Activated T-helper 1 cell treated with anti-CD3 and anti-CD28 coated beads, Interleukin-12 subunit alpha, Interleukin-12 subunit beta, Interleukin-2, Interleukin-4 antibody, amounts not matched to agents 30 ng/mL and 10 ng/mL and 1 ng/mL, durations not matched to agents 14 hours and 24 hours and 36 hours (primary cell): ENCODE data around the gene DNAAF5. TPM values are rescaled to one million over a fixed set of nuclear protein-coding genes. Genes with fewer than 3 reads are reported as not detected.

Experiments
- DNase-seq: peaks from one replicate; pipeline ENCODE4 v3.0.0; 2021; ENCODE audit warnings: low spot score
- H3K27ac Mint-ChIP-seq: one replicate; pipeline ENCODE4 v1.8.0; 2021; ENCODE audit warnings: mild to moderate bottlenecking, mixed read lengths
- H3K27me3 Mint-ChIP-seq: one replicate; pipeline ENCODE4 v1.8.0; 2022; ENCODE audit warnings: mild to moderate bottlenecking, moderate library complexity, mixed read lengths; ENCODE audit not compliant: insufficient read depth
- H3K36me3 Mint-ChIP-seq: one replicate; pipeline ENCODE4 v1.8.0; 2021; ENCODE audit warnings: low read depth, mixed read lengths
- H3K4me1 Mint-ChIP-seq: one replicate; pipeline ENCODE4 v1.8.0; 2021; ENCODE audit warnings: low read depth, mixed read lengths
- H3K4me3 Mint-ChIP-seq: one replicate; pipeline ENCODE4 v1.8.0; 2021; ENCODE audit warnings: mild to moderate bottlenecking, moderate library complexity, mixed read lengths
- H3K9me3 Mint-ChIP-seq: one replicate; pipeline ENCODE4 v1.8.0; 2021; ENCODE audit warnings: mixed read lengths
- intact Hi-C: fragments of 100-400 bp; cut with micrococcal nuclease; formaldehyde crosslinking; loops from one replicate; pipeline ENCODE4 v1.15.1; 2024
- total RNA-seq: library from RNA; stranded (reverse); gene quantifications from 2 replicates; pipeline ENCODE4 v1.2.3, GENCODE V29; 2022

DNAAF5 gene
- total RNA-seq, 1 donor from 2014 or later: 42.7 TPM

DNA sequence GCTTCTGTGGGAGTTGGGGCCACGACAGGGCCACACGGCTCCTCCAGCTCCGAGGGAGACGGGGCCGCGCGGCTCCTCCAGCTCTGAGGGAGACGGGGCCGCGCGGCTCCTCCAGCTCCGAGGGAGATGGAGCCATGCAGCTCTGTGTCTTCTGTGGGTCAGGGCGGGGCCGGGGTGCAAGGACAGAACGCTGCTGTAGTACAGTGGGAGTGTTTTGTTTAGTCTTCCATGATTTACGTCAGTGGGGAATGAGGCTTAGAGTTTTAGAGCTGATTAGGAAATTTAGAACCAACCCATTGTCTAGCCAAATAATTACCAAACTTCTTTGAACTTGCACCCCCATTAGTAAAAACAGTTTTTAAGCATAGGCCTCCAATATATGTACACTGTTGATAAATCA is 33.5 kb downstream of the DNAAF5 start:
- Mint-ChIP-seq H3K4me3 (no peak overlapping the region), H3K27ac (no peak overlapping the region), H3K36me3 (peaks cover 21% of the 10 kb centered on the region), H3K4me1 (no peaks in the 10 kb centered on the region), H3K27me3 (no peaks in the 10 kb centered on the region), H3K9me3 (no peaks in the 10 kb centered on the region)
- intact Hi-C loops: no loop called here
- no peak for DNase-seq

DNA sequence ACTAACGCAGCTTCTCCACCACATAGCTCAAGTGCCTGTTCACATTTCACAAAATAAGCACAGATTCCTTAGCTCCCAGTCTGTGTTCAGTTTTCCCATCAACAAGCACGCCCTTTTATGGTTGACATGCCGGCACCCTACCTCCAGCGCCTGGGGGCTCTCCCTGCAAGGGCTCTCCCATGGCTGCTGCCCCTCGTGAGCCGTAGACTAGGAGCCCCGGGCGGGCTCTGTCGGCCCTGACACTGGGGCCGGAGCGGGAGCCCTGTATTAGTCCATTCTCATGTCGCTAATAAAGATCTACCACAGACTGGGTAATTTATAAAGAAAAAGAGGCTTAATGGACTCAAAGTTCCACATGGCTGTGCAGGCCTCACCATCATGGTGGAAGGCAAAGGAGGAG is 34.6 kb downstream of the DNAAF5 start:
- peaks cover 20% of the 10 kb centered on the region for H3K36me3 Mint-ChIP-seq
- no peak overlapping the region for H3K27ac Mint-ChIP-seq
- no peak for DNase-seq
- no peaks in the 10 kb centered on the region for H3K27me3 Mint-ChIP-seq
- H3K4me1 Mint-ChIP-seq: no peaks in the 10 kb centered on the region
- no peak overlapping the region for H3K4me3 Mint-ChIP-seq
- intact Hi-C loops: no loop called here
- no peaks in the 10 kb centered on the region for H3K9me3 Mint-ChIP-seq

DNA sequence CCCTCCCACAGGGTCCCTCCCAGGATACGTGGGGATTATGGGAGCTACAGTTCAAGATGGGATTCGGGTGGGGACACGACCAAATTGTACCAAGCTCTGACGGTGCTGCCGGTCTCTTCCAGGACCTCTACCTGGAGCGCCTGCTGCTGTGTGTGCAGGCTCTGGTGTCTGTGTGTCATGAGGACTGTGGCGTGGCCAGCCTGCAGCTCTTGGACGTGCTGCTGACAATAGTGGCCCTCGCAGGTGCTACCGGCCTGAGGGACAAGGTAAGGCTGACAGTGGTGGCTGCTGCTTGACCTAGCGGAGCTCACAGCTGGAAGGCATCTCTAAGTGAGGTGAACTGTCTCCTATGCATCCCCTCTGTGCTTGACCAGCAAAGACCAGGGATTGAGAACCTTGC is 35.1 kb downstream of the DNAAF5 start:
- Mint-ChIP-seq H3K36me3 (peaks cover 22% of the 10 kb centered on the region), H3K4me1 (no peaks in the 10 kb centered on the region), H3K27ac (no peak overlapping the region), H3K4me3 (no peak overlapping the region), H3K27me3 (no peaks in the 10 kb centered on the region), H3K9me3 (no peaks in the 10 kb centered on the region)
- DNase-seq: no peak
- intact Hi-C loops: no loop called here

DNA sequence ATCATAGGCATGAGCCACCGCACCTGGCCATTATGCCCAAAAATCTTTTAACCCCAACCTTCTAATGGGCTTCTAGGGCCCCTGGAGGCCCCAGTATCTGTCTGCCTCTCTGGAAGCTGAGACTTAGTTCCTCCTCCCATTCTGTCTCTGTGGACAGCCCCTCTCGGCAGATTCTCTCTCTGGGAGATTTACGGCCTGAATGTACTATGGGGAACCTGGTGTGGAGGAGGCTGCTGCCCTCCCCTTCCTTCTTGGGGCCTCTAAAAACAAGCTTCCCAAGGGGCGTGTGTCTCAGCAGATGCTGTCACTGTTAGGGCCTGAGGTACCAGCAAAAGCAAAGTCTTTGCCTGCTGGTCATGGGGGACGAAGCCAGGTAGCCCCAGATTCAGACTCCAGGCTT is 36.4 kb downstream of the DNAAF5 start:
- H3K36me3 Mint-ChIP-seq: peaks cover 20% of the 10 kb centered on the region
- no peak for DNase-seq
- H3K27ac Mint-ChIP-seq: no peak overlapping the region

DNA sequence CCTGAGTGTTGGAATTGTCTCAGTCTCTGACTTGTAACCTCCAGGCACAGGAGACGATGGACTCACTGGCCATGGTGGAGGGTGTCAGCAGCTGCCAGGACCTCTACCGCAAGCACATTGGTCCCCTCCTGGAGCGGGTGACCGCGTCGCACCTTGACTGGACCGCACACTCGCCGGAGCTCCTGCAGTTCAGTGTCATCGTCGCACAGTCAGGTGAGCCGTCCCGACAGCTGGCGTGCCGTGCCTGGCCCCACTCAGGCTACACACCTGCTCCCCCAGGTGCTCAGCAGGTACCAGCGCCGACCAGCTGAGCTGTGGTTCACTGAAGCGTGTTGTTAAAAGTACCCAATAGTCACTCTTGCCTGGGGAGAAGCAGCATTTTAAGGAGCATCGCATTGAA is 37.3 kb downstream of the DNAAF5 start:
- H3K27me3 Mint-ChIP-seq: no peaks in the 10 kb centered on the region
- DNase-seq: no peak
- peaks cover 15% of the 10 kb centered on the region for H3K36me3 Mint-ChIP-seq
- H3K27ac Mint-ChIP-seq: no peak overlapping the region
- H3K9me3 Mint-ChIP-seq: no peaks in the 10 kb centered on the region
- intact Hi-C loops: no loop called here
- H3K4me3 Mint-ChIP-seq: no peak overlapping the region
- H3K4me1 Mint-ChIP-seq: no peaks in the 10 kb centered on the region

More for the DNA sequence above, 36.4 kb downstream of the DNAAF5 start:
- Mint-ChIP-seq H3K27me3 (no peaks in the 10 kb centered on the region), H3K4me1 (no peaks in the 10 kb centered on the region), H3K9me3 (no peaks in the 10 kb centered on the region), H3K4me3 (no peak overlapping the region)
- intact Hi-C loops: no loop called here

DNA sequence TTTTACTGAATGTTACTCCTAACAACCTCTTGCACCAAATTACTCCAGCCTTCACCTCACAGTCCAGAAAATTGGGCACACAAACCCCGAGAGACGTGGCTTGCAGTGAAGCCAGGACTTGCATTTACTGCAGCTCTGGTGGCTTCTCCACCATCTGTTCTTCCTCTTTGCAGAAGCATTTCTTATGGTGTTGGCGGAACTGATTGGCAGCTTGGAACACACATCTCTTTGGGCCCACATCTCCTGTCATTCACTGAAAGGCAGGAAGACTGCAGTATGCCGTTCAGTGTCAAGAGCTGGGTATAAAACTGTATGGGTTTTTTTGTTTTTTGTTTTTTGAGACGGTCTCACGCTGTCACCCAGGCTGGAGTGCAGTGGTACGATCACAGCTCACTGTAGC is 38.9 kb downstream of the DNAAF5 start:
- Mint-ChIP-seq H3K4me1 (no peaks in the 10 kb centered on the region), H3K9me3 (no peaks in the 10 kb centered on the region), H3K4me3 (no peak overlapping the region), H3K27ac (no peak overlapping the region), H3K27me3 (no peaks in the 10 kb centered on the region), H3K36me3 (peaks cover 15% of the 10 kb centered on the region)
- no peak for DNase-seq
- intact Hi-C loops: no loop called here

DNA sequence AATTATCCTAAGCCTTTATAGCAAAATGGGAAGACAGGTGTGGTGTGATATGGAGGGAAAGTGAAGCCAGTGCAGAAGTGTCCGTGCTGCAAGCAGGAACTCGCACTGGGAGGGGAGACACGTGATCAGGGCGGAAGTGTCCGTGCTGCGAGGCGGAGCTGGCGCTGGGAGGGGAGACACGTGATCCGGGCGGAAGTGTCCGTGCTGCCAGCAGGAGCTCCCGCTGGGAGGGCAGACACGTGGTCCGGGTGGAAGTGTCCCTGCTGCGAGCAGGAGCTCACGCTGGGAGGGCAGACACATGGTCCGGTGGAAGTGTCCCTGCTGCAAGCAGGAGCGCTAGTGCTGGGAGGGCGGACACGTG is 41.1 kb downstream of the DNAAF5 start:
- H3K27ac Mint-ChIP-seq: no peak overlapping the region

DNA sequence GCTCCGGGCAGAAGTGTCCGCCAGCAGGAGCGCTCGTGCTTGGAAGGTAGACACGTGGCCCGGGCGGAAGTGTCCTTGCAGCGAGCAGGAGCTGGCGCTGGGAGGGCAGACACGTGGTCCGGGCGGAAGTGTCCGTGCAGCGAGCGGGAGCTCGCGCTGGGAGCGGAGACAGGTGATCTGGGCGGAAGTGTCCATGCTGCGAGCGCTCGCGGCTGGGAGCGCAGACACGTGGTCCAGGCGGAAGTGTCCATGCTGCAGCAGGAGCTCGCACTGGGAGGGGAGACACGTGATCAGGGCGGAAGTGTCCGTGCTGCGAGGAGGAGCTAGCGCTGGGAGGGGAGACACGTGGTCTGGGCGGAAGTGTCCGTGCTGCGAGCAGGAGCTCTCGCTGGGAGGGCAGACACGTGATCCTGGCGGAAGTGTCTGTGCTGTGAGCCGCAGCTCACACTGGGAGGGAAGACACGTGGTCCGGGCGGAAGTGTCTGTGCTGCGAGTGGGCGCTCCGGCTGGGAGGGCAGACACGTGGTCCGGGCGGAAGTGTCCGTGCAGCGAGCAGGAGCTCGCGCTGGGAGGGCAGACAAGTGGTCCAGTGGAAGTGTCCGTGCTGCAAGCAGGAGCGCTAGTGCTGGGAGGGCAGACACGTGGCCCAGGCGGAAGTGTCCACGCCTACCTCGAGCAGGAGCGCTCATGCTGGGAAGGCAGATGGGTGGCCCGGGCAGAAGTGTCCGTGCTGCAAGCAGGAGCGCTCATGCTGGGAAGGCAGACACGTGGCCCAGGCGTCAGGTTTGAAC is 41.6 kb downstream of the DNAAF5 start:
- H3K36me3 Mint-ChIP-seq: peaks cover 14% of the 10 kb centered on the region
- no peaks in the 10 kb centered on the region for H3K9me3 Mint-ChIP-seq
- H3K27me3 Mint-ChIP-seq: no peaks in the 10 kb centered on the region
- no peak for DNase-seq
- no peak overlapping the region for H3K27ac Mint-ChIP-seq
- intact Hi-C loops: no loop called here
- H3K4me3 Mint-ChIP-seq: no peak overlapping the region
- H3K4me1 Mint-ChIP-seq: no peaks in the 10 kb centered on the region

More for the DNA sequence above, 41.1 kb downstream of the DNAAF5 start:
- intact Hi-C loops: no loop called here
- no peak for DNase-seq
- Mint-ChIP-seq H3K4me3 (no peak overlapping the region), H3K9me3 (no peaks in the 10 kb centered on the region), H3K4me1 (no peaks in the 10 kb centered on the region), H3K27me3 (no peaks in the 10 kb centered on the region), H3K36me3 (peaks cover 14% of the 10 kb centered on the region)

DNA sequence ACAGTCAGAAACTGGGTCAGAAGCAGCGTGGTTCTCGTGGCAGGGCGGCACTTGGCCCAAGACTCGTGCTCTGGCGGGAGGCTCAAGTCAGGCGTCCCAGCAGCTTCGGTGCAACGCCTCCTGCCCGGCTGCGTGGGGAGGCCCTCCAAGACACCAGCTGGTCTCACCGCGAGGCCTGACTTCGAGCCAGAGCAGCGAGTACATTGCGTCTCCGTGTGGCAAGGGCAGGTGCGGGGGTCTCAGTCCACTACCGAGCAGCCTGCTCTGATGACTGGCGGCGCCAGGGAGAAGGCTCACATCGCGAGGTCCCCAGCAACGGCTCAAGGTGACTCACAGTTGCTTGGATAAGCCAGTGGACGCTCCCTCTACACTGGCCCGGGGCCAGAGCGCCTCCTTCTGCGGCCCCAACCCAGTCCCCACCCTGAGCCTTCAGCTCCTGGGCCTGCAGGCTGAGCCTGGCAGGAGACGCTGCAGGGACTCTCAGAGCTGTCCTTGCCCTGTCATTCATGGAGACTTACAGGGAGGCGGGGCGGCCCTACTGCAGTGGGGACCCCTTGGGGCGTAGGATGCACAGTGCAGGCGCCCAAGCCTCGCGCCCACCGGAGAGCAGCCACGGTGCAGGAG is 42.5 kb downstream of the DNAAF5 start:
- intact Hi-C loops: no loop called here
- no peaks in the 10 kb centered on the region for H3K4me1 Mint-ChIP-seq
- H3K36me3 Mint-ChIP-seq: peaks cover 14% of the 10 kb centered on the region
- H3K9me3 Mint-ChIP-seq: no peaks in the 10 kb centered on the region
- H3K4me3 Mint-ChIP-seq: no peak overlapping the region
- no peaks in the 10 kb centered on the region for H3K27me3 Mint-ChIP-seq
- DNase-seq: no peak
- H3K27ac Mint-ChIP-seq: no peak overlapping the region

DNA sequence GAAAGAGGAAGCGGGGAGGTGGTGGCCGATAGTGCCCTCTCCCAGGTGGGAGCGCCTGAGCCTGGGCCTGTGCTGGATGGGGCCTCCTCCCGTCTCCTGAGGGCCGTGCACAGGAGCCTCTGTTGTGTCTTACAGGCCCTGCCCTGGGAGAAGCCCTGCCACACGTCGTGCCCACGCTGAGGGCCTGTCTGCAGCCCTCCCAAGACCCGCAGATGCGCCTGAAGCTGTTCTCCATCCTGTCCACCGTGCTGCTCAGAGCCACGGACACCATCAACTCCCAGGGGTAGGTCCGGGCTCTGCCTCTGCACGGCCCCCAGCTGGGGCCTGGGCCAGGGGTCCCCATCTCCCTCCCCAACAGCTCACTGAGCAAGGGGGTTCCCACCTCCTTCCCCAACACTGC is 43.8 kb downstream of the DNAAF5 start:
- peaks cover 9% of the 10 kb centered on the region for H3K36me3 Mint-ChIP-seq
- intact Hi-C loops: no loop called here

DNA sequence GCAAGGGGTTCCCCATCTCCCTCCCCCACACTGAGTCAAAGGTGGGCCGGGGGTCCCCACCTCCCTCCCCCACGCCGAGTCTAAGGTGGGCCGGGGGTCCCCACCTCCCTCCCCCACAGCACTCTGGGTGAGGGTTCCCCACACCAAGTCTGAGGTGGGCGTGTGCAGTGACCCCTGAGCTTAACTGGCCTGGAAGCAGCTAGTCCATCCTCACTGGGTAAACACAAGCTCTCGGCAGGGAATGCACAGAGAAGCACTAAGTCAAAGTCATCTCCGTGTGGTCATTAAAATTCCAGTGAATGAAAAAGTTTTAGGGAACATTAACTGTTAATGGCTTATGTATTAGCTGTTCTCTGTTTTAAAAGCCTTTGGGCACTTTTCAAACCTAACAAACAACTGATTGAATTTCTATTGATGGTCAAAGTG is 44.3 kb downstream of the DNAAF5 start:
- H3K36me3 Mint-ChIP-seq: peaks cover 9% of the 10 kb centered on the region
- no peaks in the 10 kb centered on the region for H3K9me3 Mint-ChIP-seq
- no peaks in the 10 kb centered on the region for H3K4me1 Mint-ChIP-seq
- intact Hi-C loops: no loop called here
- H3K27ac Mint-ChIP-seq: no peak overlapping the region
- no peak for DNase-seq
- H3K27me3 Mint-ChIP-seq: no peaks in the 10 kb centered on the region
- no peak overlapping the region for H3K4me3 Mint-ChIP-seq

More for the DNA sequence above, 43.8 kb downstream of the DNAAF5 start:
- Mint-ChIP-seq H3K27me3 (no peaks in the 10 kb centered on the region), H3K4me1 (no peaks in the 10 kb centered on the region), H3K4me3 (no peak overlapping the region), H3K9me3 (no peaks in the 10 kb centered on the region), H3K27ac (no peak overlapping the region)
- no peak for DNase-seq

DNA sequence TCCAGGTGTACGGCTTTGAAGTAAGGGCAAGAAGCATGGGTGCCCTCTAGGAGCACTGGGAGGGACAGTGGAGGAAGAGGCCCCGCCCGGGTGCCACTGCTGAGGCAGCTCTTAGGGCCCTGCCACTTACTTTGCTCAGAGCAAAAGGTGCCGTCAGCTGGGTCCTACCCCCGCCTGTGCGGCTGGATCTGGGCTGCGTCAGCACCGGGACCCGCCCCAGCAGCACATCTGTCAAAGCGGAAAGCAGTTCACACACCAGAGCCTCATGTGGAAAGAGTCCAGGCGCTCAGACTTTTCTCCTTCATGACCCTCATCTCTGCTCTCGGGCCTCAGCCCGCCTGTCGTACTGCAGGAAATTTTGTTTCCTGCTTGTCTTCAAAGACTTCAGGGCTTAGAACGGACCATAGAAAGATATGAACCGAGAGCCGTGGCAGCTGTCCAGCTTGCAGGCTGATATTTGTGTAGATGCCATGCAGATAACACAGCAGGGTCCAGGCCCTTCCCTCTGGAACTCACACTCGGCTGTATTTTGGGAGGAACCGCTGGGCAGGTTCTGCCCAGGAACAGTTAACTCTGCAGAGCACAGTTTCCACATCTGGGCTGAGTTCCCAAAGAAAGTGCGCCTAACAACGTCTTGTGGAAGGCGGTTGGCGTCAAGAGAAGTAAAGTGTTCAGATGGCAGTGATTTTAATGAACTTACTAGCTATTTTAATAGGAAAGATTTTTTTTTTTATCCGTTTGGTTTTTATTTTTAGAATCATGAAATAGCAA is 44.9 kb downstream of the DNAAF5 start:
- H3K27ac Mint-ChIP-seq: no peak overlapping the region
- no peaks in the 10 kb centered on the region for H3K4me1 Mint-ChIP-seq
- intact Hi-C loops: no loop called here
- H3K36me3 Mint-ChIP-seq: peaks cover 10% of the 10 kb centered on the region
- H3K27me3 Mint-ChIP-seq: no peaks in the 10 kb centered on the region
- H3K9me3 Mint-ChIP-seq: no peaks in the 10 kb centered on the region
- DNase-seq: no peak
- H3K4me3 Mint-ChIP-seq: no peak overlapping the region

DNA sequence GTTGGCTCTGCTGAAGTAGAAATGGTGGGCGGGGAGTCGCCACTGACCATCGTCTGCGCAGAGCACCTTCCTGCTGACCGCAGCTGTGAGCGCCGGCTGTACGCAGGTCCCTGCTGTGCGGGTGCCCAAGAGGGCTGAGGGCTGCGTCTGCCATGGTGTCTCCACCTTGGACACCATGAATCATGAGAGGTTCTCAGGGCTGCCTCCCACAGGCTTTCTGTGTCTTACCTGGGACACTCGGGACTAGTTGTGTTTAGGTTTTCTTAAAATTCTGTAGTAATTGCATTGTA is 45.5 kb downstream of the DNAAF5 start:
- no peak for DNase-seq
- intact Hi-C loops: no loop called here
- Mint-ChIP-seq H3K4me3 (no peak overlapping the region), H3K9me3 (no peaks in the 10 kb centered on the region), H3K4me1 (no peaks in the 10 kb centered on the region), H3K36me3 (peaks cover 9% of the 10 kb centered on the region), H3K27ac (no peak overlapping the region), H3K27me3 (no peaks in the 10 kb centered on the region)
